ENCODE results near the gene WDR18.
"Not testable (repeated sequence)": the region's sequence is repeated elsewhere in the genome, so short reads cannot be mapped to it uniquely, and the experiment has no call there.

Gene WDR18

GRCh38 chr19:955803-956765 is 28.1 kb upstream of the WDR18 start:
- no peak overlapping the region for H3K4me3 ChIP-seq (ENCODE audit: low read length)
- no peak for DNase-seq (ENCODE audit: low read depth)
- no peak for TF ChIP-seq CTCF (IDR thresholded peaks at IDR 0.05; ENCODE audit: insufficient read depth, low read depth, low read length, missing control alignments)

GRCh38 chr19:956766-957440 is 27.2 kb upstream of the WDR18 start:
- DNase-seq (ENCODE audit: low read depth), result peak; percentile 55
- H3K4me3 ChIP-seq (ENCODE audit: low read length), result no peak overlapping the region
- no peak for TF ChIP-seq CTCF (IDR thresholded peaks at IDR 0.05; ENCODE audit: insufficient read depth, low read depth, low read length, missing control alignments)

- not testable (repeated sequence) for H3K4me3 ChIP-seq (ENCODE audit: low read length); DNase-seq (ENCODE audit: low read depth)
Measured at GRCh38 chr19:957578-957977, 26.6 kb upstream of the WDR18 start.

- no peak for TF ChIP-seq CTCF (IDR thresholded peaks at IDR 0.05; ENCODE audit: insufficient read depth, low read depth, low read length, missing control alignments)
- H3K4me3 ChIP-seq (ENCODE audit: low read length), result no peak overlapping the region
- DNase-seq (ENCODE audit: low read depth), result peak; percentile 87
Measured at GRCh38 chr19:958967-959855, 24.9 kb upstream of the WDR18 start.

GRCh38 chr19:960020-960419 is 24.1 kb upstream of the WDR18 start:
- no peak overlapping the region for H3K4me3 ChIP-seq (ENCODE audit: low read length)
- no peak for TF ChIP-seq CTCF (IDR thresholded peaks at IDR 0.05; ENCODE audit: insufficient read depth, low read depth, low read length, missing control alignments)
- DNase-seq (ENCODE audit: low read depth), result no peak

GRCh38 chr19:960601-960938 is 23.6 kb upstream of the WDR18 start:
- TF ChIP-seq CTCF (IDR thresholded peaks at IDR 0.05; ENCODE audit: insufficient read depth, low read depth, low read length, missing control alignments), result no peak
- no peak overlapping the region for H3K4me3 ChIP-seq (ENCODE audit: low read length)
- no peak for DNase-seq (ENCODE audit: low read depth)

All from epithelial cell of esophagus (primary cell).